Neutrophil (primary cell): Measurements from ENCODE around the gene SETBP1.

ENCODE experiments used
- H3K27ac ChIP-seq: fragments of 200-600 bp; sonication (generic); 2 replicates; pipeline ENCODE4 v1.5.1; 2016; ENCODE audit warnings: mild to moderate bottlenecking, moderate library complexity
- H3K27me3 ChIP-seq: fragments of 200-600 bp; sonication (generic); 2 replicates; pipeline ENCODE4 v1.6.0; 2016; ENCODE audit warnings: mild to moderate bottlenecking
- H3K36me3 ChIP-seq: fragments of 200-600 bp; sonication (generic); 2 replicates; pipeline ENCODE4 v1.5.1; 2017
- H3K4me1 ChIP-seq, 2 experiments: fragments of 200-600 bp in 1 of 2; sonication (generic) in 1 of 2; 1 replicate in 1 of 2; 2 replicates in 1 of 2; pipeline versions ENCODE4 v1.5.1 to v1.6.1; 2013 to 2016; ENCODE audit warnings: low read depth in 1 of 2, low read length in 1 of 2, mild to moderate bottlenecking in 1 of 2, moderate library complexity in 1 of 2; ENCODE audit not compliant: control insufficient read depth in 1 of 2, insufficient read depth in 1 of 2
- H3K4me3 ChIP-seq, 2 experiments: fragments of 200-600 bp in 1 of 2; sonication (generic) in 1 of 2; 1 replicate in 1 of 2; 2 replicates in 1 of 2; pipeline ENCODE4 v1.5.1; 2013 to 2016; ENCODE audit warnings: low read depth in 1 of 2, low read length in 1 of 2, mild to moderate bottlenecking in 1 of 2, moderate library complexity in 1 of 2
- H3K9me3 ChIP-seq: fragments of 200-600 bp; sonication (generic); 2 replicates; pipeline ENCODE4 v1.5.1; 2016
- TF ChIP-seq, protein P1 (sequence below): fragments of 200-600 bp; sonication (generic); IDR thresholded peaks from 2 replicates; pipeline ENCODE4 v1.5.1; 2016; ENCODE audit warnings: antibody characterized with exemption

Gene SETBP1

GRCh38 chr18:44704135-44704789 is 23.6 kb downstream of the SETBP1 start:
- Histone ChIP-seq H3K4me1 (no peaks in the 10 kb centered on the region), H3K4me3 (no peak overlapping the region), H3K27me3 (peaks cover 79% of the 10 kb centered on the region), H3K36me3 (no peaks in the 10 kb centered on the region), H3K27ac (no peak overlapping the region), H3K9me3 (no peaks in the 10 kb centered on the region)
- TF ChIP-seq, protein P1, sequence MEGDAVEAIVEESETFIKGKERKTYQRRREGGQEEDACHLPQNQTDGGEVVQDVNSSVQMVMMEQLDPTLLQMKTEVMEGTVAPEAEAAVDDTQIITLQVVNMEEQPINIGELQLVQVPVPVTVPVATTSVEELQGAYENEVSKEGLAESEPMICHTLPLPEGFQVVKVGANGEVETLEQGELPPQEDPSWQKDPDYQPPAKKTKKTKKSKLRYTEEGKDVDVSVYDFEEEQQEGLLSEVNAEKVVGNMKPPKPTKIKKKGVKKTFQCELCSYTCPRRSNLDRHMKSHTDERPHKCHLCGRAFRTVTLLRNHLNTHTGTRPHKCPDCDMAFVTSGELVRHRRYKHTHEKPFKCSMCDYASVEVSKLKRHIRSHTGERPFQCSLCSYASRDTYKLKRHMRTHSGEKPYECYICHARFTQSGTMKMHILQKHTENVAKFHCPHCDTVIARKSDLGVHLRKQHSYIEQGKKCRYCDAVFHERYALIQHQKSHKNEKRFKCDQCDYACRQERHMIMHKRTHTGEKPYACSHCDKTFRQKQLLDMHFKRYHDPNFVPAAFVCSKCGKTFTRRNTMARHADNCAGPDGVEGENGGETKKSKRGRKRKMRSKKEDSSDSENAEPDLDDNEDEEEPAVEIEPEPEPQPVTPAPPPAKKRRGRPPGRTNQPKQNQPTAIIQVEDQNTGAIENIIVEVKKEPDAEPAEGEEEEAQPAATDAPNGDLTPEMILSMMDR: no peak

- H3K27ac ChIP-seq: no peak overlapping the region
- no peaks in the 10 kb centered on the region for H3K4me1 ChIP-seq
- TF ChIP-seq, protein P1: no peak
- H3K27me3 ChIP-seq: peaks cover 73% of the 10 kb centered on the region
- no peaks in the 10 kb centered on the region for H3K9me3 ChIP-seq
- H3K36me3 ChIP-seq: no peaks in the 10 kb centered on the region
- no peak overlapping the region for H3K4me3 ChIP-seq
These were observed 24.5 kb downstream of the SETBP1 start for GRCh38 chr18:44705075-44705675.

- Histone ChIP-seq H3K36me3 (no peaks in the 10 kb centered on the region), H3K4me1 (no peaks in the 10 kb centered on the region), H3K27ac (no peak overlapping the region), H3K4me3 (no peak overlapping the region), H3K27me3 (peaks cover 47% of the 10 kb centered on the region), H3K9me3 (no peaks in the 10 kb centered on the region)
- TF ChIP-seq, protein P1: no peak
These were observed 27.9 kb downstream of the SETBP1 start for GRCh38 chr18:44708451-44709083.

DNA sequence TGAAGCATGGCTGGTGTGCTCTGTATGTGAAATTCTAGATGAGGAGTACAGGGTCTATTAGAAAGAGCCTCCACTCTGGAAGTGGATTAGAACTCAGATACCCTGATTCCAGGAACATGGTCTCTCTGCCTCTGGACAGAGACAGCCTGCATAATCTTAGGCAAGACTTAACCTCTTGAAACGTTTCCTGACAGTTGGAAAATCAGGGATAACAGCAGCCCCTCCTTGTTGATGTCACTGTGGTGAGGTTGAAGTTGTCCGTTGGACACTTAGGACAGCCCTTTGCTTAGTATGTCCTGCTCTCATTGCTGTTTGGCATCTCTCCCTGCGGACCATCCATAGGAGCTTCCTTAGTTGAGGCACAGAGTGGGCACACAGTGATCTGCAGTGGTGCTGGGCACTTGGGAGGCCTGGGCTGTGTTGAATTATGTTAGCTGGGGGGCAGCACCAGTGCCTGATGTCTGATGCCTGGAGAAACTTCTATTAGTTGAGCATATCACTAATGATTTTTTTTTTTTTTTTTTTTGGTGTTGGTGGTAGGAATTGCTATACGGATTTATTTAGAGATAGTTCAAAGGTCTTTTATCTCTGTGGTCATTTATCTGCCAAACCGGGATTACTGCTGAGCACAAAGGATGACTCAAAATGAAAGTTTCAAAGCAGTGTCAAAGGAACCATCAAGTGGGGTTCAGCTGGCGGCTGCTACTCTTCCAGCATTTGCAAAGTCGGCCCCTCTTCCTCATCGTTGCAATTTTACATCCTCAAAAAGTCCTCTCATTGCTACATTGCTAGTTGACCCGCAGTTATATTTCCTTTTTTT is 28.8 kb downstream of the SETBP1 start:
- H3K27ac ChIP-seq: no peak overlapping the region
- H3K4me3 ChIP-seq: no peak overlapping the region
- H3K27me3 ChIP-seq: peaks cover 41% of the 10 kb centered on the region
- no peaks in the 10 kb centered on the region for H3K9me3 ChIP-seq
- TF ChIP-seq, protein P1: no peak
- H3K36me3 ChIP-seq: no peaks in the 10 kb centered on the region
- no peaks in the 10 kb centered on the region for H3K4me1 ChIP-seq

- Histone ChIP-seq H3K4me1 (no peaks in the 10 kb centered on the region), H3K27me3 (peaks cover 49% of the 10 kb centered on the region), H3K9me3 (no peaks in the 10 kb centered on the region), H3K27ac (no peak overlapping the region), H3K36me3 (no peaks in the 10 kb centered on the region), H3K4me3 (no peak overlapping the region)
- TF ChIP-seq, protein P1: no peak
These were observed 30.2 kb downstream of the SETBP1 start for GRCh38 chr18:44710931-44711330.
